ENCODE data around the gene FOXI1. TPM values are rescaled to one million over a fixed set of nuclear protein-coding genes. Genes with fewer than 3 reads are reported as not detected.

FOXI1 gene
- total RNA-seq, 2 experiments from 2014 or later: 0.28 TPM; not detected in 1

DNA sequence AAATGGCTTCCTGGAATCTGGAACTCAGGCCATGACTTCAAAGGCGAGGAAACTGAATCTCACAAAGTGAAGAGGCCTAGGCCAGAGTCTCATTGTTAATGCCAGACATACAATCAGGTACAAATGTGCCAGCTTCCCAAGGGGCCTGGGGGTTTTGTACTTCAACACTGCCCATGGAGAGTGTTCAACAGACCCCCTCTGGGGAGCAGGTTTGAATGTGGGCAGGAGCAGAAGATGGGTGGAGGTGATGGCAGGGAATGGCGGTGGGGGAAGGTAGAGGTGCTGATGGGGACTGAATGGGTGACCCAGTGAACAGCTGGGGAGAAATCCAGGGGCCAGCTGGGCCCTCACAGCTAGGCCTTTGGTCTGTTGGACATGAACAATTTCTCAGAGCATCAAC, 12.0 kb downstream of the FOXI1 start:
- POLR2A ChIA-PET: no interaction called here
- Mint-ChIP-seq H3K4me1 (ENCODE audit: low read depth) (no peaks in the 10 kb centered on the region), H3K9me3 (no peaks in the 10 kb centered on the region), H3K36me3 (ENCODE audit: low read depth) (no peaks in the 10 kb centered on the region), H3K27ac (no peak overlapping the region), H3K4me3 (no peak overlapping the region), H3K27me3 (peaks cover 15% of the 10 kb centered on the region)
- CTCF ChIA-PET: no interaction called here
- no peaks in the 10 kb centered on the region for H3K4me1 ChIP-seq (ENCODE audit: insufficient read depth, low read length)
- no peak overlapping the region for H3K27ac ChIP-seq (ENCODE audit: low read depth in 1 of 2, low read length in 2 of 2)
- no peak overlapping the region for H3K4me3 ChIP-seq (ENCODE audit: low read length)
- intact Hi-C loops (cut with DNase I, micrococcal nuclease): no loop called here
- DNase-seq: no peak
- peaks cover 0 to 6% of the 10 kb centered on the region in 2 experiments for H3K27me3 ChIP-seq (ENCODE audit: control insufficient read depth in 1 of 2, insufficient read depth in 2 of 2, low read length in 2 of 2)
- ATAC-seq (ENCODE audit: poor library complexity): no peak
- no peaks in the 10 kb centered on the region for H3K36me3 ChIP-seq (ENCODE audit: insufficient read depth, low read length)
- H3K9me3 ChIP-seq (ENCODE audit: control insufficient read depth in 1 of 2, insufficient read depth in 1 of 2, low read length in 2 of 2): no peaks in the 10 kb centered on the region
- TF ChIP-seq, protein P1, sequence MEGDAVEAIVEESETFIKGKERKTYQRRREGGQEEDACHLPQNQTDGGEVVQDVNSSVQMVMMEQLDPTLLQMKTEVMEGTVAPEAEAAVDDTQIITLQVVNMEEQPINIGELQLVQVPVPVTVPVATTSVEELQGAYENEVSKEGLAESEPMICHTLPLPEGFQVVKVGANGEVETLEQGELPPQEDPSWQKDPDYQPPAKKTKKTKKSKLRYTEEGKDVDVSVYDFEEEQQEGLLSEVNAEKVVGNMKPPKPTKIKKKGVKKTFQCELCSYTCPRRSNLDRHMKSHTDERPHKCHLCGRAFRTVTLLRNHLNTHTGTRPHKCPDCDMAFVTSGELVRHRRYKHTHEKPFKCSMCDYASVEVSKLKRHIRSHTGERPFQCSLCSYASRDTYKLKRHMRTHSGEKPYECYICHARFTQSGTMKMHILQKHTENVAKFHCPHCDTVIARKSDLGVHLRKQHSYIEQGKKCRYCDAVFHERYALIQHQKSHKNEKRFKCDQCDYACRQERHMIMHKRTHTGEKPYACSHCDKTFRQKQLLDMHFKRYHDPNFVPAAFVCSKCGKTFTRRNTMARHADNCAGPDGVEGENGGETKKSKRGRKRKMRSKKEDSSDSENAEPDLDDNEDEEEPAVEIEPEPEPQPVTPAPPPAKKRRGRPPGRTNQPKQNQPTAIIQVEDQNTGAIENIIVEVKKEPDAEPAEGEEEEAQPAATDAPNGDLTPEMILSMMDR (IDR thresholded peaks at IDR 0.05): no peak

GRCh38 chr5:170120576-170120975, 14.9 kb downstream of the FOXI1 start:
- intact Hi-C loops (cut with DNase I, micrococcal nuclease): no loop called here
- Histone ChIP-seq H3K4me1 (ENCODE audit: insufficient read depth, low read length) (no peaks in the 10 kb centered on the region), H3K27ac (ENCODE audit: low read depth in 1 of 2, low read length in 2 of 2) (no peak overlapping the region), H3K9me3 (ENCODE audit: control insufficient read depth in 1 of 2, insufficient read depth in 1 of 2, low read length in 2 of 2) (no peaks in the 10 kb centered on the region), H3K36me3 (ENCODE audit: insufficient read depth, low read length) (no peaks in the 10 kb centered on the region), H3K27me3 (ENCODE audit: control insufficient read depth in 1 of 2, insufficient read depth in 2 of 2, low read length in 2 of 2) (peaks cover 0 to 6% of the 10 kb centered on the region in 2 experiments), H3K4me3 (ENCODE audit: low read length) (no peak overlapping the region)
- Mint-ChIP-seq H3K27me3 (peaks cover 24% of the 10 kb centered on the region), H3K4me3 (no peak overlapping the region), H3K4me1 (ENCODE audit: low read depth) (no peaks in the 10 kb centered on the region), H3K9me3 (peaks cover under 1% of the 10 kb centered on the region), H3K27ac (no peak overlapping the region), H3K36me3 (ENCODE audit: low read depth) (no peaks in the 10 kb centered on the region)
- no peak for DNase-seq
- TF ChIP-seq, protein P1 (IDR thresholded peaks at IDR 0.05): no peak
- CTCF ChIA-PET: no interaction called here
- POLR2A ChIA-PET: no interaction called here
- no peak for ATAC-seq (ENCODE audit: poor library complexity)

DNA sequence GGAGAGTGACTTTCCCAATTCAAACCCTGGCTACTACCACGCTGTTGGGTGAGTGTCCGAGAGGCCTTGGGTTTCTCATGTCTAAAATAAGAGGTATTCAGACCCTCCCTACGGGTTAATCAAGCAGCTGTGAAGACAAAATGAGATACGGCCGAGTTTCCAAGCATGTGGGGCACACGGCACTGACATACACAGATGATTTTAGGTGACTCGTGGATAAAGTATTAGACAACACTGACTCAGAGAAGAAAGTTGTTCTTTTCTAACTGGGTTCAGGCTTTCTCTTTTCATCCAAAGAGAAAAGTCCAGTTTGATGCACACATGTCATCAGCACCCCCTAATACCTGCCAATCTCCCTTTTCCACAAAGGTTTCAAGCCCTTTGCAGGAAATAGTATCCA, 15.6 kb downstream of the FOXI1 start:
- Mint-ChIP-seq H3K4me1 (ENCODE audit: low read depth) (no peaks in the 10 kb centered on the region), H3K36me3 (ENCODE audit: low read depth) (no peaks in the 10 kb centered on the region), H3K9me3 (peaks cover 7% of the 10 kb centered on the region), H3K27ac (no peak overlapping the region), H3K4me3 (no peak overlapping the region), H3K27me3 (peaks cover 31% of the 10 kb centered on the region)
- intact Hi-C loops (cut with DNase I, micrococcal nuclease): no loop called here
- TF ChIP-seq, protein P1 (IDR thresholded peaks at IDR 0.05): no peak
- Histone ChIP-seq H3K36me3 (ENCODE audit: insufficient read depth, low read length) (no peaks in the 10 kb centered on the region), H3K4me3 (ENCODE audit: low read length) (no peak overlapping the region), H3K27ac (ENCODE audit: low read depth in 1 of 2, low read length in 2 of 2) (no peak overlapping the region), H3K4me1 (ENCODE audit: insufficient read depth, low read length) (no peaks in the 10 kb centered on the region), H3K9me3 (ENCODE audit: control insufficient read depth in 1 of 2, insufficient read depth in 1 of 2, low read length in 2 of 2) (peaks cover 0 to 6% of the 10 kb centered on the region in 2 experiments), H3K27me3 (ENCODE audit: control insufficient read depth in 1 of 2, insufficient read depth in 2 of 2, low read length in 2 of 2) (peaks cover 0 to 2% of the 10 kb centered on the region in 2 experiments)
- DNase-seq (no peak), ATAC-seq (ENCODE audit: poor library complexity) (no peak)
- ChIA-PET CTCF (no interaction called here), POLR2A (no interaction called here)

Measured in CD4-positive, alpha-beta T cell (primary cell).